ENCODE data around the gene HHAT.

The HHAT gene

DNA sequence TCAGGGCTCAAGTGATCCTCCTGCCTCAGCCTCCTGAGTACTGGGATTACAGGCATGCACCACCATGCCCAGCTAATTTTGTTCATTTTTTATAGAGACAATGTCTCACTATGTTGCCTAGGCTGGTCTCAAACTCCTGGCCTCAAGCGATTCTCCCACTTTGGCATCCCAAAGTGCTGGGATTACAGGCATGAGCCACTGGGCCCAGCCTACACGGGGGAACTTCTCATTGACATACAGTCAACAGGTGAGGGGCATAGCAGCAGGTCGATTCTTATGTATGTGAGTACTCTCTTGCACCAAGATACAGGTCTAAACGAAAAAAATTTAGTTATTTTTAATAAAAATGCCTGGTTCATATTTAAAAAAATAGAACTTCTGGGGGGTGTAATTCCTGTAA is 39.5 kb upstream of the HHAT start:
- Histone ChIP-seq H3F3A (ENCODE audit: insufficient read depth, low read length) (no peaks in the 10 kb centered on the region), H2AFZ (ENCODE audit: low read length) (no peak overlapping the region), H3K27me3 (ENCODE audit: insufficient read depth, low read length) (no peaks in the 10 kb centered on the region; the same call in 1 of the 2 replicates), H3K27ac (ENCODE audit: low read depth, low read length, poor library complexity, severe bottlenecking) (no peak overlapping the region), H3K36me3 (ENCODE audit: insufficient read depth, low read length) (no peaks in the 10 kb centered on the region), H3K4me3 (ENCODE audit: low read depth, low read length, poor library complexity, severe bottlenecking) (no peak overlapping the region), H3K4me1 (ENCODE audit: insufficient read depth, low read length, severe bottlenecking) (no peaks in the 10 kb centered on the region), H3K9me2 (ENCODE audit: low read depth, low read length) (no peaks in the 10 kb centered on the region), H3K9me3 (ENCODE audit: low read length) (no peaks in the 10 kb centered on the region), H3K4me2 (ENCODE audit: low read length) (no peak overlapping the region), H3K79me2 (ENCODE audit: insufficient read depth, low read length) (no peaks in the 10 kb centered on the region), H4K20me1 (ENCODE audit: insufficient read depth, low read length) (no peaks in the 10 kb centered on the region), H3K9ac (ENCODE audit: low read length) (no peak overlapping the region)
- no peak for TF ChIP-seq EZH2 (IDR thresholded peaks at IDR 0.05; ENCODE audit: borderline replicate concordance, low read length)
- TF ChIP-seq, protein P1, sequence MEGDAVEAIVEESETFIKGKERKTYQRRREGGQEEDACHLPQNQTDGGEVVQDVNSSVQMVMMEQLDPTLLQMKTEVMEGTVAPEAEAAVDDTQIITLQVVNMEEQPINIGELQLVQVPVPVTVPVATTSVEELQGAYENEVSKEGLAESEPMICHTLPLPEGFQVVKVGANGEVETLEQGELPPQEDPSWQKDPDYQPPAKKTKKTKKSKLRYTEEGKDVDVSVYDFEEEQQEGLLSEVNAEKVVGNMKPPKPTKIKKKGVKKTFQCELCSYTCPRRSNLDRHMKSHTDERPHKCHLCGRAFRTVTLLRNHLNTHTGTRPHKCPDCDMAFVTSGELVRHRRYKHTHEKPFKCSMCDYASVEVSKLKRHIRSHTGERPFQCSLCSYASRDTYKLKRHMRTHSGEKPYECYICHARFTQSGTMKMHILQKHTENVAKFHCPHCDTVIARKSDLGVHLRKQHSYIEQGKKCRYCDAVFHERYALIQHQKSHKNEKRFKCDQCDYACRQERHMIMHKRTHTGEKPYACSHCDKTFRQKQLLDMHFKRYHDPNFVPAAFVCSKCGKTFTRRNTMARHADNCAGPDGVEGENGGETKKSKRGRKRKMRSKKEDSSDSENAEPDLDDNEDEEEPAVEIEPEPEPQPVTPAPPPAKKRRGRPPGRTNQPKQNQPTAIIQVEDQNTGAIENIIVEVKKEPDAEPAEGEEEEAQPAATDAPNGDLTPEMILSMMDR (IDR thresholded peaks at IDR 0.05; ENCODE audit: low read length), result no peak

DNA sequence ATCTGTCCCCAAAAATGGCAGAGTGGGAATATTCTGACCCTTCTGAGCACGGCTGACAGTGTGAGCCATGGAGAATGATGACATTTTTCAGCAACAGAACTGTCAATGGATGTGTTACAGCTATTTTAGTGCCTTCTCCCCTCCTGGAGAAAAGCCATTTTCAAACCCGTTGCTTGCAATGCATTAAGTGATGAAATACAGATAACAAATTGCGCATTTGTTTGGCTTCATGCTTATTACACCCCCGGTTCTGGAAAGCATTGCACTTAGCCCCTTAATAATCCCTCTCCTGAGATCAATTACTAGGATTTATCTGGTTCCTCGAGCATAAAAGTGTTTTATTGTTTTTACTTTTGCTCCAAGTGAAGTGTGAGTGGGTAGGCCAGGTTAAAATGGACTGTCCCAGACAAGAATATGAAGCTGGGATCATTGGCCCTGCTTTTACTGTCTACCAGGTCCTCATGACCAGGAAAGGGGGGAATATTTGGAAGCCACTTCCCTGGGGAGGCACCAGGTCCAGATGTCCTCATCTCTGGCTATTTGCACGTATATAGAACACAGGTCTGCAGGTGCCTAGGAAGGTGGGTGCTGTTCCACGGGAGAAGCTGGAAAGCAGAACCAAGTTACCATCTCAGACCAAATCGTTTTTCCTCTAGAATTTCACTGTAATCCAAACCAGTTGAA is 37.5 kb upstream of the HHAT start:
- H2AFZ ChIP-seq (ENCODE audit: low read length), result no peak overlapping the region
- no peaks in the 10 kb centered on the region for H3K9me2 ChIP-seq (ENCODE audit: low read depth, low read length)
- no peaks in the 10 kb centered on the region for H3K79me2 ChIP-seq (ENCODE audit: insufficient read depth, low read length)
- H3K4me3 ChIP-seq (ENCODE audit: low read depth, low read length, poor library complexity, severe bottlenecking), result no peak overlapping the region
- no peaks in the 10 kb centered on the region for H3F3A ChIP-seq (ENCODE audit: insufficient read depth, low read length)
- TF ChIP-seq, protein P1 (IDR thresholded peaks at IDR 0.05; ENCODE audit: low read length), result no peak
- TF ChIP-seq EZH2 (IDR thresholded peaks at IDR 0.05; ENCODE audit: borderline replicate concordance, low read length), result no peak
- no peaks in the 10 kb centered on the region for H3K4me1 ChIP-seq (ENCODE audit: insufficient read depth, low read length, severe bottlenecking)
- H3K4me2 ChIP-seq (ENCODE audit: low read length), result no peak overlapping the region
- no peaks in the 10 kb centered on the region for H4K20me1 ChIP-seq (ENCODE audit: insufficient read depth, low read length)
- H3K27me3 ChIP-seq (ENCODE audit: insufficient read depth, low read length), result no peaks in the 10 kb centered on the region
- no peaks in the 10 kb centered on the region for H3K36me3 ChIP-seq (ENCODE audit: insufficient read depth, low read length)
- H3K9ac ChIP-seq (ENCODE audit: low read length), result no peak overlapping the region
- no peak overlapping the region for H3K27ac ChIP-seq (ENCODE audit: low read depth, low read length, poor library complexity, severe bottlenecking)
- H3K9me3 ChIP-seq (ENCODE audit: low read length), result no peaks in the 10 kb centered on the region

DNA sequence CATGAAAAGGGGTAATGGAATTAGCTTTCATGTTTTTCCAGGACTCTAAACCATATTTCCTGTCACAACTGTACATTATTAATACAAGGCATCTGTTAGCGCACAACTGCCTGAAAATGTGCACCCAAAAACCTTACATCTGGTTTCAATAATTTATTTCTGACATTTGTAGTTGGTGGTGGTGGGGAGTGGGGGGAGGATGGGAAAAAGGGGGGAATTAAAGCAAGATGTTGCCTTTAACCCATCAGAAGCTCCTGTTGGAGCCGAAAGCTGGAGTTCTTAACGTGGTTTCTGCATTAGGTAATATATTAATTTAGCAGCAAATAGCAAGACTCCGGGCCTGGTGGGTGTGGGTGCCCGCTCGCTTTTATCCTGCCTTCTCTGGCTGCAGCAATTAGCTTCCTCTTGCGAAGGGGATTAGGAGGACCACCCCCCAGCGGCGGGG is 36.9 kb upstream of the HHAT start:
- Histone ChIP-seq H3F3A (ENCODE audit: insufficient read depth, low read length) (no peaks in the 10 kb centered on the region), H3K27me3 (ENCODE audit: insufficient read depth, low read length) (no peaks in the 10 kb centered on the region; the same call in 1 of the 2 replicates), H3K9me2 (ENCODE audit: low read depth, low read length) (no peaks in the 10 kb centered on the region), H3K4me2 (ENCODE audit: low read length) (no peak overlapping the region), H3K9ac (ENCODE audit: low read length) (no peak overlapping the region), H4K20me1 (ENCODE audit: insufficient read depth, low read length) (no peaks in the 10 kb centered on the region), H3K4me1 (ENCODE audit: insufficient read depth, low read length, severe bottlenecking) (no peaks in the 10 kb centered on the region), H2AFZ (ENCODE audit: low read length) (no peak overlapping the region), H3K36me3 (ENCODE audit: insufficient read depth, low read length) (no peaks in the 10 kb centered on the region), H3K27ac (ENCODE audit: low read depth, low read length, poor library complexity, severe bottlenecking) (no peak overlapping the region), H3K4me3 (ENCODE audit: low read depth, low read length, poor library complexity, severe bottlenecking) (no peak overlapping the region), H3K9me3 (ENCODE audit: low read length) (no peaks in the 10 kb centered on the region), H3K79me2 (ENCODE audit: insufficient read depth, low read length) (no peaks in the 10 kb centered on the region)
- no peak for TF ChIP-seq EZH2 (IDR thresholded peaks at IDR 0.05; ENCODE audit: borderline replicate concordance, low read length)
- TF ChIP-seq, protein P1 (IDR thresholded peaks at IDR 0.05; ENCODE audit: low read length), result no peak

Measured in OCI-LY1 (cell line).